Measurements from ENCODE around the gene HCLS1. TPM values are rescaled to one million over a fixed set of nuclear protein-coding genes. Genes with fewer than 3 reads are reported as not detected.
"Not testable (repeated sequence)": the region's sequence is repeated elsewhere in the genome, so short reads cannot be mapped to it uniquely, and the experiment has no call there.

The HCLS1 gene
- total RNA-seq, 1 donor from 2014 or later: 9.1 TPM

- DNase-seq: no peak
Measured at GRCh38 chr3:121654493-121655385, 6.0 kb downstream of the HCLS1 start.

- DNase-seq: no peak
Measured at GRCh38 chr3:121651684-121652083, 9.0 kb downstream of the HCLS1 start.

DNA sequence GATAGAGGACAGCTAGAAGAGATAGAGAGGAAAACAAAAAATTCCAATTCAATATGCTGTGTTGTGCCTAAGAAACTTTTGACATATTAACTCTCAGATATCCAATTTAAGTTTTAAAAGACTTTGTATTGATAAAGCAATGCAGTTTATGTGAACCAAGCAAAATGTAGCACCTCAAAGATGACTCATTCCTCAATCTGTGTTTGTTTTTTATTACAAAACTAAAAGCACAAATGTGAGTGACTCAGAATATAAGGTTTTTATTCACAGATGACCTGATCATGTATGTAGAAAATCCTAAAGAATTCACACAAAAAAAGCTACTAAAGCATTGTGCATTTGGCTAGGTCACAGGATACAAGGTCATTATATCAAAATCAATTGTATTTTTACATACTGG, 11.1 kb downstream of the HCLS1 start:
- DNase-seq: no peak

- no peak for DNase-seq
Measured at GRCh38 chr3:121648219-121648958, 12.3 kb downstream of the HCLS1 start.

- no peak for DNase-seq
Measured at GRCh38 chr3:121645054-121645453, 15.6 kb downstream of the HCLS1 start.

GRCh38 chr3:121642601-121643314, 17.9 kb downstream of the HCLS1 start:
- no peak for DNase-seq

DNA sequence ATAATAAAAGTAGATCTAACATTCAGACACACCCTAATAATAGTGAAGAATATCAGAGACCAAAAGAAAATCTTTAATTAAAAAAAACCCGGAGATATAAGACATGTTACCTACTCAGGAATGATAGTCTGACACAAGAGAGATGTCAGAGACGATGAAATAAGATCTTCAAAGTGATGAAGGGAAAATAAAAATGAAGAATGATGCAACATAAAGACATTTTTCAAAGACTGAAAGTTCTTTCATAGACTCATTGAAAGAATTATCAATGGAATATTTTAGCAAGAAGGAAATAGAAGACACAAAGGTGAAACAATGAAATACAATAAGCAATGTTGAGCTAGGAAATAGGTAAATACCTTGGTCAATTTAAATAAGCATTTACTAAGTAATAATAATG, 19.6 kb downstream of the HCLS1 start:
- no peak for DNase-seq

DNA sequence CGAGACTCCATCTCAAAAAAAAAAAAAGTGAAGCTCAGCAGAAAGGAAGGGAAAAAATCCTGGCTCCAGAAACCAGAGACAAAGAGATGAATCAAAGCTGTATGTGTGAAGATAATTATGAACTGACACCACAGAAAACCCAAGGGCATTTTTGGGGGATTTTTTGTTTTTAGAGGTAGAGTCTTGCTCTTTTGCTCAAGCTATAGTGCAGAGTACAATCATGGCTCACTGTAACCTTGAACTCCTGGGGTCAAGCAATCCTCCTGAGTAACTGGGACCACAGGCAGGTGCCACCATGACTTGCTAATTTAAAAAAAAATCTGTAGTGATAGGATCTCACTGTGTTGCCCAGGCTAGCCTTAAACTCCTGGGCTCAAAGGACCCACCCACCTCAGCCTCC, 22.8 kb downstream of the HCLS1 start:
- no peak for DNase-seq

DNA sequence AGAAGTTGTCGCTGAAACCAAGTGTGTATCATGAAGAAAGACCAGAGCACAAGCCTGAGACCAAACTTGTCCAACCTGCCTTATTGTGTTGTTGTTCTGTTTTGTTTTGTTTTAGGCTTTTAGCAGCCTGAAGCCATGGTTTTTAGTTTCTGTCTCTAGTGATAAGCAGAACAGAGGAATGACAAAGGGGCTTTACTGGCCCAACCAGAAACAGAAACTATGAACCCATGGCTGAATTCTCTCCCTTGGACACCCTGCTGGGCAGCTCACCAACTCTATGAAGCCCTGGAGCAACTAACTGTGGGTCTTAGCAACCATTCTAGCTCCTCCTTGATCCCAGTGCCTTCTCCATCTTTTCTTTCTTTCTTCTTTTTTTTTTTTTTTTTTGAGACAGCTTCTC, 30.3 kb downstream of the HCLS1 start:
- no peak for DNase-seq

DNA sequence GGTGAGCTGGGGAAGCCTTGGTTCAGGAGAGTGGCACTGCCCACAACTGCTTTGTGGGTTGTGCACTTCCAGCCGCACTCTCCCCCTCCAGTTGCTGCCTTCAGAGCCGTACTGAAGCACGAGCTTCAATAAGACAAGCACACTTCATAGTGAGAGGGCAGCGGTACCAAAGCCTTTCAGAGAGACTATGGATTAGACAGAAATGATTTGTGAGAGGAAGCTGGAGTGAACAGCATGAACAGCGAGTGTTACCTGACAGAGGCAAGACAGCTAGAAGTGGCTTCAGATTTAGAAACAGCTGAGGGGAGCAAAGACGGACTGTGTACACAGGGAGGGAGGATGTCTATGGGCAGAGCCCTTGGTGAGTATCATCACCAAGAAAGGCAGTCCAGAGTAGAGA, 31.1 kb downstream of the HCLS1 start:
- DNase-seq: no peak

- no peak for DNase-seq
Measured at GRCh38 chr3:121627622-121628021, 33.1 kb downstream of the HCLS1 start.

DNA sequence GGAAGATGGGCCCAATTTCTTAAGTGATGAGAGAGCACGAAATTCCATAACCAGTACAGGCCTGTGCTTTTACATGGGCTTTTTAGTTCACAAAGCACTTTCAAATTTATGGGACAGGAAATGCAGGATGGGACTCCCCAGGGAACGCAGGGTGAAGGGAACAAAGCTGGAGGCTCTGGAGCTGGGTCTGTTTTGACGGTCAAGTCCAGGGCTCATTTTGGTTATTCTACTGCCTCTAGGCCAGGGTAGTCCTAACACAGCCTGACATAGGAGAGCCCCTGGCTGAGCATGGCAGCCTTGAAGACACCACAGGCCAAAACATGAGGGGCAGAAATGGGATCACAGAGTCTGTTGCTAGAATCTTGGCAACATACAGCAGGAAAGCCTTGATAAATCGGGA, 33.5 kb downstream of the HCLS1 start:
- no peak for DNase-seq

- no peak for DNase-seq
Measured at GRCh38 chr3:121626495-121626894, 34.2 kb downstream of the HCLS1 start.

DNA sequence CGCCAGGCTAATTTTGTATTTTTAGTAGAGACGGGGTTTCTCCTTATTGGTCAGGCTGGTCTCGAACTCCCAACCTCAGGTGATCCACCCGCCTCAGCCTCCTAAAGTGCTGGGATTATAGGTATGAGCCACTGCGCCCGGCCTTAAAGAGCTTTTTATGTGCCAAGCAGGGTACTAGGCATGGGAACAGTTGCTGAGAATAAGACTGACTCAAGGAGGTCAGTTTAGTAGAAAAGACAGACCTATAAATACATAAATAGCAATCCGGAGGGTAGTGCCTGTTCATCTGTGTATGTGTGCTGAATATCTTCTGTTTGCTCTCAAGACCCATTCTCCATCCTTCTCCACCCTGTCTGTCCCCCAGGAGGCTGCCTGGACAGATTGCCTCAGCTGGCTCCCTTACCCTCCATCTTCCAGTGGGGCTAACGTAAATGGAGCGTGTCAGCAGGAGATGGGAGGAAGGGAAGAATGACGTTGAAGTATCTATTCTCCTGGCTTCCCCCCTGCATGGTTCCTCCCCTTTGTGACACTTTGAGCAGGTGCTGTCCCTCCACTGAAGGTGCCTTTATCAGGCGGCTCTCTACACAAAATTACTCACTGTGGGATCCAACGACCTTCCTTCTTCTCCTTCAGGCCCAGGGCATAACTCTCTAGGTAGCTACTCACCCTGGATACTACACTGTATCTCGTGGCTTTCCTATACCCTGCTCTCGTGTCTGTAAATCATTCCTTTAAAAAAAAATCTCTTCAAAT, 36.4 kb downstream of the HCLS1 start:
- DNase-seq: no peak

GRCh38 chr3:121621491-121621890, 39.2 kb downstream of the HCLS1 start:
- no peak for DNase-seq

DNA sequence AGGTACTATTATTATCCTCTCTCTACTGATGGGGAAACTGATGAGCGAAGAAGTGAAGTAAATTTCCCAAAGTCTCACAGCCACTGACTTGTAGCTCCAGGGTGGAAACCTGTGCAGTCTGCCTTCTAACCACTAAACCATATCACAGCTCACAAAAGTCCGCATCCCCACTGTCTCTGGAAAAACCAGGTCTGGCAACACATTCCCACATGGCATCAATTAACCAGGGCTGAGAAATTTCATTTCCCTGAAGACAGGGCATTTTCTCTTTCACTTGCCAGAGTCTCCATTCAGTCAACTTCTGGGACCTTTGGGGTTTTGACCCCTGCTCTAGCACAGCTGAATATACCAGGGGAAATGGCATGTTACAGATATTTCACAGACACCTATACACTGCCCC, 41.0 kb downstream of the HCLS1 start:
- no peak for DNase-seq

- DNase-seq: no peak
Measured at GRCh38 chr3:121606106-121606505, 54.6 kb downstream of the HCLS1 start.

GRCh38 chr3:121604759-121605158, 55.9 kb downstream of the HCLS1 start:
- no peak for DNase-seq

DNA sequence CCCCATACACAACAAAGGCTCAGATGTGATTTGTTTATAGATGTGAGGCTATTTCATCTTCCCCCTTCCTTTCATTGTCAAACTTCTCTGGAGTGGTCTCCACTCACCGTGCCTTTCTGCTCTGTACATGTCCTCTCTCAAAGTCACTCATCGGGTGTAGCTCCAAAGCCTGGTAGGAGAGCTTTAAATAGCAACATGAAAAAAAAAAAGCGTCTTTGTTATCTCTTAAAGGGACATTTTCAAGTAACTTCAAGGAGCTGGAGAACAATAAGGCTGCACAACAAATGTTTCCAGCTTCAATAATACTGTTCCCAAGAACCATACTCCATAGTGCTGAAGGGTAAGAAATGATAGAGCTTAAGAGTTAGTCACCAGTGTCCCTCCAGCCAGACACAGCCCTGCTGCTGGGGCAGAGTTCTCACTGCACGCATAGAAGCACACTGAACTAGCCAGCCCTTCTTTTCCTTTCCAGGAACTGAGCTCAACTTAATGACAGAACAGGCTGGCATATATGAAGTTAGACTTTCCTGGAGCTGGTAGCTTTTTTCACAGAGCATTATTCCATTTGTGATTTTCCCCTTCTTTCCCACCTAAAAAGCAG, 59.4 kb downstream of the HCLS1 start:
- DNase-seq: no peak

DNA sequence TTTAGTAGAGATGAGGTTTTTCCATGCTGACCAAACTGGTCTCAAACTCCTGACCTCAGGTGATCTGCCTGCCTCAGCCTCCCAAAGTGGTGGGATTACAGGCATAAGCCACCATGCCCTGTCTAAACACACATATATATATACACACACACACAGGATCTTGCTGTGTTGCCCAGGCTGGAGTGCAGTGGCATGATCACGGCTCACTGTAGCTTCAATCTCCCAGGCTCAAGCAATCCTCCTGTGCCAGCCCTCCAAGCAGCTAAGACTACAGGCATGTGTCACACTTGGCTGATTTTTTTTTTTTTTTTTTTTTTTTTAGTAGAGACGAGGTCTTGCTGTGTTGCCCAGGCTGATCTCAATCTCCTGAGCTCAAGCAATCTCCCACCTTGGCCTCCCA, 60.8 kb downstream of the HCLS1 start:
- DNase-seq: not testable (repeated sequence)

GRCh38 chr3:121598564-121598963, 62.1 kb downstream of the HCLS1 start:
- no peak for DNase-seq

All from skin of body (tissue), 2 donors.